Activated T-cell treated with anti-CD3 and anti-CD28 coated beads, Interleukin-2, amount 50 U/mL, for 24 hours (primary cell): ENCODE results near the gene LSM7.

Experiments used
- DNase-seq: peaks from one replicate; pipeline ENCODE4 v3.0.0-alpha.2; 2020
- H3K27ac Mint-ChIP-seq: 2 replicates; pipeline ENCODE4 v1.8.0; 2020; ENCODE audit warnings: mild to moderate bottlenecking, mixed read lengths
- H3K27me3 Mint-ChIP-seq: 2 replicates; pipeline ENCODE4 v1.8.0; 2020; ENCODE audit warnings: mixed read lengths
- H3K36me3 Mint-ChIP-seq: 2 replicates; pipeline ENCODE4 v1.8.0; 2020; ENCODE audit warnings: low read depth, mixed read lengths
- H3K4me1 Mint-ChIP-seq: 2 replicates; pipeline ENCODE4 v1.8.0; 2020; ENCODE audit warnings: low read depth, mixed read lengths
- H3K4me3 Mint-ChIP-seq: 2 replicates; pipeline ENCODE4 v1.8.0; 2020; ENCODE audit warnings: mild to moderate bottlenecking, moderate library complexity, mixed read lengths
- H3K9me3 Mint-ChIP-seq: 2 replicates; pipeline ENCODE4 v1.8.0; 2020; ENCODE audit warnings: mixed read lengths

Gene LSM7

DNA sequence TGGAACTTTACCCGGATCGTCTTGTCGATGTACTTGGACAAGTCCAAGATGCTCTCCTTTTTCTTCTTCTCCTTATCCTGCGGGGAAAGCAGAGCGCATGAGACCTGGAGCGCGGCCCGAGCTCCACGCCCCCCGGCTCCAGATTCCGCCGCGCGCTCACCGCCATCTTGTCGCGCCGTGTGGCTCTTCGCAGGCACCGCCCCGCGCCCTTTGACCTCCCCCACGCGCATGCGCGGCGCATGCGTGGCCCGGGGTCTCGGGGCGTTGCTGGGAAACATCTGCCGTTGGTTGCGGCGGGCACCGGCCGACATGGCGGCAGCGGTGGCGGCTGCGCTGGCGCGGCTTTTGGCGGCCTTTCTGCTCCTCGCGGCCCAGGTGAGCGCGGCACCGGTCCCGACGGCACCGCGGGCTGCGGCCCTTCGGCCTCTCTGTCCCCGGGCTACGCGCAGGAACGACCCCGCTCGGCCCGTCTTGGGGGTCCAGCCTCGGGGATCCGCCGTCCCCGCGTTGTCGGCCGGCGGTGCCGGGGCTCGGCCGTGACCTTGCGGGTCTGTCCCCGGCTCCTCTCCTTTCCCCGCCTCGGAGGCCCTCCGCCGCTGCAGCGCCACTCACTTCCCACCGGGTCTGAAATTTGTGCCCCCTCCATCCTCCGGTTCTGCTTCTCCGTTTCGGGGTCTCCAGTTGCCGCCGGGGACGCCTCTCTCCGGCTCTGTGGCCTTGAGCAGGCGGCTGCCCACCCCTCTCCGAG lies at the start of gene LSM7, which contains the start of gene SPPL2B:
LSM7 (minus strand) TSS at position 186 of the 748 bp plus-strand sequence; CDS start at position 166, 20 bp downstream.
SPPL2B (plus strand) TSS at position 284 of the 748 bp plus-strand sequence; CDS start at position 310, 26 bp downstream.
- Mint-ChIP-seq H3K9me3 (no peaks in the 10 kb centered on the region), H3K4me1 (peaks cover 67% of the 10 kb centered on the region), H3K27me3 (no peaks in the 10 kb centered on the region), H3K36me3 (peaks cover 55% of the 10 kb centered on the region), H3K4me3 (peak within 1 kb of the TSS; percentile 97), H3K27ac (peak within 1 kb of the TSS; percentile 99)
- peak; percentile 95 for DNase-seq

DNA sequence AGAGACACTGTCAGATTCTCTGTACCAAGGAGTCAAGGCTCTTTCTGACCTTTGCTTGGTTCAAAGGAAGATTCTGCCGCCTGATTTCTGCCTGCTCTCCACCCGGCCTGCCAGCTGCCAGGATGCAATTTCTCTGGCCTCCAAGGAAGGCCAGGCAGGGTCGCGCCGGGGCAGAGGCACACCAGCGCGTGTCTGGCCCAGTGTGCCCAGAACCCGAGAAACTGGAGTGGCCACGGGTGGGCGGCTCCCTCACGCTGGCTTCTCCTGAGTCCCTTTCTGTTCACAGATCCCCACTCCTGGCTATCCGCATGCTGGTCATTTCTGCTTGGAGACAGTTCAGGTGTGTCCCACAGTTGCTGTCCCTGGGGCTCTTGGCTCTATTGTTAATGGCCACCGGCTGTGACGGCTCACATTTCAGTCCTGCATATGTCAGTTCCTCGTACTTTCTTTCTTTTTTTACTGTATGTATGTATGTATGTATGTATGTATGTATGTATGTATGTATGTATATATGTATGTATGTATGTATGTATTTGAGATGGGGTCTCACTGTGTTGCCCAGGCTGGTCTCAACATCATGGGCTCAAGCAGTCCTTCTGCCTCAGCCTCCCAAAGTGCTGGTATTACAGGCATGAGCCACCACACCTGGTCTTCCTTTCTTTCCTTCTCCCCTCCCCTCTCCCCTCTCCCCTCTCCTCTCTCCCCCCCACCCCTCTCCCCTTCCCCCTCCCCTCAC lies 48.6 kb upstream of the LSM7 start:
- Mint-ChIP-seq H3K27me3 (peaks cover 2% of the 10 kb centered on the region), H3K4me3 (no peak overlapping the region), H3K9me3 (peaks cover 9% of the 10 kb centered on the region), H3K36me3 (no peaks in the 10 kb centered on the region), H3K27ac (no peak overlapping the region), H3K4me1 (no peaks in the 10 kb centered on the region)
- DNase-seq, result no peak

DNA sequence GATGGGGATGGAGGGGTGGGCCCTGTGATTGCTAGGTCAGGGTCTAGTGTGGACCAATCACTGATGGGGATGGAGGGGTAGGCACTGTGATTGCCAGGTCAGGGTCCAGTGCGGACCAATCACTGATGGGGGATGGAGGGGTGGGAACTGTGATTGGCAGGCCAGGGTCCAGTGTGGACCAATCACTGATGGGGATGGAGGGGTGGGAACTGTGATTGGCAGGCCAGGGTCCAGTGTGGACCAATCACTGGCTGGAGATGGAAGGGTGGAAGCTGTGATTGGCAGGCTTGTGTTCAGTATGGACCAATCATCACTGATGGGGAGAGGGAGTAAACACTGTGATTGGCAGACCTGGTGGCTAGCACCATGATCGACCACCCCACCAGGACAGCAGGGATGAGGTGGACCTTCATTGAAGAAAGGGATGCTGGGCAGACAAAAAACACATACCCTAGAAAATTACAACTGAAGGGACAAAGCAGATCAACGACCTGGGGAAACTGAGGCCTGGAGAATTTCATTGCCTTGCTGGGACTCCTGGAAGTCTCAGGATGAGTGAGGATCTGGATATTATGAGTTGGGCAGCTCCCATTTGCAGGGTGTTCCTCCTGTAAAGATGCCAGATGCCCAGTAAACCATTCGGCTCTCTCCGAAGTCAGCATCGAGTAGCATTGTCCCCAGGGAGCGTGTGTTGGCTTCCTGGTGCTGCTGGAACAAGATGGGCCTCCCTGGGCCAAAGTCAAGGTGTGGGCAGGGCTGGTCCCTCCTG lies 47.2 kb upstream of the LSM7 start:
- Mint-ChIP-seq H3K9me3 (peaks cover 4% of the 10 kb centered on the region), H3K27me3 (no peaks in the 10 kb centered on the region), H3K27ac (no peak overlapping the region), H3K4me1 (no peaks in the 10 kb centered on the region), H3K36me3 (no peaks in the 10 kb centered on the region), H3K4me3 (no peak overlapping the region)
- no peak for DNase-seq

DNA sequence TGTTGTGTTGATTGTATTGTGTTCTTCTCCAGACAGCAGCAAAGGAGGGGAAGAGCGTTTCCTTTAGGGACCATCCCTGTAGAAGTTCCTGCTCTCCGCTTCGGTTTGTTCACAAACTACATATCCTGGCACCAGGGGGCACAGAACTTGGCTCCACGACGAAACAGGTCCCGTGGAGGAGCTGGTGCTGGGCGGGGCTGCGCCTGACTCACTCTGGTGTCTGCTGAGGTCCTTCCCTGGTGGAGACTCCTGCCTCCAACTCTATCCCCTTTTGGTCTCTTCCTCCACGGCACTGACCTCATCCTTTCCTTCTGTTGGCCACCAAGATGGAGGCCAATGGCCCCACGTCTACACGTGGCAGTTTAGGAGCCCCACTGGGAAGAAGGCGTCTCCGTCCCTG lies 46.4 kb upstream of the LSM7 start:
- DNase-seq, result no peak
- H3K4me1 Mint-ChIP-seq, result no peaks in the 10 kb centered on the region
- no peaks in the 10 kb centered on the region for H3K27me3 Mint-ChIP-seq
- no peak overlapping the region for H3K4me3 Mint-ChIP-seq
- H3K9me3 Mint-ChIP-seq, result peaks cover 4% of the 10 kb centered on the region
- no peaks in the 10 kb centered on the region for H3K36me3 Mint-ChIP-seq
- H3K27ac Mint-ChIP-seq, result no peak overlapping the region

DNA sequence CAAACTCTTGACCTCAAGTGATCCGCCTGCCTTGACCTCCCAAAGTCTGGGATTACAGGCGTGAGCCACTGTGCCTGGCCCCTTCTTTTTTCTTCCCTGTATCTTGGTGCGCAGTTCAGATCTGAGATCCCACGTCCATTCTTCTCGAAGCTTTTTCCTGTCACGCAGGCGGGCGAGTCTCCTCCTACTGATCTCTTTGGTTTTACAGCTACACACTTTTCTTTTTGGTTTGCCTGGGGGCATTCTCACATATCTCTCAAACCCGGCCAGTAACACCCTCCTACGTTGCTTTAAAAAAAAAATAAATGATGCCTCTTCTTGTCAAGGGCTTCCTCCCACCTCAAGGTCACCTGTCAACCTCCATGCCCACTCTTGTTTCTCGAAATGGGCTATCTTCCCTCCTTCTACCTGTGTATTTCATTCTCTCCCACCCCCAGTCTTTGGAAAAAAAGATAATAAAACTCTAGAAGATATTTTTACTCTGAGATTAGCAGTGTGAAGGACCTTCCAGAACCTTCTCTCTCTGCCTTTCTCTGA lies 43.8 kb upstream of the LSM7 start:
- Mint-ChIP-seq H3K27ac (no peak overlapping the region), H3K9me3 (no peaks in the 10 kb centered on the region), H3K4me3 (no peak overlapping the region), H3K4me1 (peaks cover 1% of the 10 kb centered on the region), H3K27me3 (peaks cover 3% of the 10 kb centered on the region), H3K36me3 (no peaks in the 10 kb centered on the region)
- no peak for DNase-seq

DNA sequence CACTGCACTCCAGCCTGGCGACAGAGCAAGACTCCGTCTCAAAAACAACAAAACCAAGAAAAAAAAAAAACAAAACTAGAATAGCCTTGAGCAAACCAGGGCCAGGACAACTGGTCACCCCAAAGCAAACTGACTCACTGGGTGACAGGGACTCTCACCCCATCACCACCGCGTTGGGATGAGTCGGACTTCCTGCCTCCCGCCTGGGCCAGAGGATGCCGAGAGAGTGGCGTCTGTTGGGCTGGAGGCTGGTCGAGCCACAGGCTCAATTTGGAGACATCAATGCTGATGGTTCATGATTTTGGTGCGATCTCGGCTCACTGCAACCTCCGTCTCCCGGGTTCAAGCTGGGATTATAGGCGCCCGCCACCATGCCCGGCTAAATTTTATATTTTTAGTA lies 43.3 kb upstream of the LSM7 start:
- DNase-seq, result no peak
- Mint-ChIP-seq H3K4me1 (peaks cover 1% of the 10 kb centered on the region), H3K4me3 (no peak overlapping the region), H3K27ac (no peak overlapping the region), H3K27me3 (peaks cover 3% of the 10 kb centered on the region), H3K36me3 (no peaks in the 10 kb centered on the region), H3K9me3 (no peaks in the 10 kb centered on the region)

DNA sequence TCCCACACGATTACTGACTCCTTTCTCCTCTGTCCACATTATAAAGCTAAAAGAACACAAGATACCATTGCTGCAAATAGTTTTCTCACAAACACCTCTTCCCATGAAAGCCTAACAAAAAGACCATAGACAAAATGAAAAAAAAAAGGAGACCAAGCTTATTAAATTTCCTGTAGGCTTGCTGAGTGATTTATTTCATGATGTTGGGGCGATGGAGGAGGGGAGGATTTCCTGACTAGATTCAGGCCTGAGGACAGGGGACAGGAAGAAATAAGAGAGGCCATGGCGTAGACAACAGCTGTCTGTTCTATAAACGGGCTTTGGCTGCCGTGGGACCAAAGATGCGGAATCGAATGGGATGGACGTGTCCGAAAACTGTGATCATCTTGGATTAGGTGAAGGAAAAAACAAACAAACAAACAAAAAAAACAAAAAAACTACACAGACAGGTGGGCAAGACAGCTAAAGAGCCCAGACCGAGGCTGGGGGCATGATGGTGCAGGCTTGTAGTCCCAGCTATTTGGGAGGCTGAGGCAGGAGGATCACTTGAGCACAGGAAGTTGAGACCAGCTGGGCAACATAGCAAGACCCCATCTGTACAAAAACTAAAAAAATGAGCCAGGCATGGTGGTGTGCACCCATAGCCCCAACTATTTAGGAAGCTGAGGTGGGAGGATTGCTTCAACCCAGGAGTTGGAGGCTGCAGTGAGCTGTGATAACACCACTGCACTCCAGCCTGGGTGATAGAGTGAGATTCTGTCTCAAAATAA lies 37.0 kb upstream of the LSM7 start:
- no peak overlapping the region for H3K27ac Mint-ChIP-seq
- H3K4me3 Mint-ChIP-seq, result no peak overlapping the region
- peaks cover 4% of the 10 kb centered on the region for H3K4me1 Mint-ChIP-seq
- H3K9me3 Mint-ChIP-seq, result no peaks in the 10 kb centered on the region
- H3K36me3 Mint-ChIP-seq, result no peaks in the 10 kb centered on the region
- peaks cover 21% of the 10 kb centered on the region for H3K27me3 Mint-ChIP-seq
- DNase-seq, result no peak

DNA sequence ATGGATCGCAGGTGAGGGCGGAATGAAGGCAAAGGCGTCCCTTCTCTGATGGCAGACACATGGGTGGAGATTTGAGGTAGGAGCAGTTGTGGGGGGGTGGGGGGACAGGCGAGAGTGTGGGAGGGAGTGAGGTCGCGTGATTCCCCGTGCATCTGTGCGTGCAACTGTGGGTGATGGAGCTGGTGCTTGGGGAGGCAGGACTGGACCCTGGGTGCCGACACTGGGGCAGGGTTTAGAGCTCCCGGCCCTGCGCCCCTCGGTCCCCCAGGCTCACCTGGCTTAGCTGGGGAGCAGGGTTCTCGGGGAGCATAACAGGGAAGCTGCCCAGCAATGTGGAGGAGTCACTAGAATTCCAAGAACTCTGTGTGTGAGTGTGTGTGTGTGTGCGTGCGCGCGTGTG lies 35.0 kb upstream of the LSM7 start:
- H3K36me3 Mint-ChIP-seq, result no peaks in the 10 kb centered on the region
- no peak for DNase-seq
- no peak overlapping the region for H3K27ac Mint-ChIP-seq
- peaks cover 4% of the 10 kb centered on the region for H3K4me1 Mint-ChIP-seq
- no peaks in the 10 kb centered on the region for H3K9me3 Mint-ChIP-seq
- H3K27me3 Mint-ChIP-seq, result peaks cover 22% of the 10 kb centered on the region
- H3K4me3 Mint-ChIP-seq, result no peak overlapping the region

DNA sequence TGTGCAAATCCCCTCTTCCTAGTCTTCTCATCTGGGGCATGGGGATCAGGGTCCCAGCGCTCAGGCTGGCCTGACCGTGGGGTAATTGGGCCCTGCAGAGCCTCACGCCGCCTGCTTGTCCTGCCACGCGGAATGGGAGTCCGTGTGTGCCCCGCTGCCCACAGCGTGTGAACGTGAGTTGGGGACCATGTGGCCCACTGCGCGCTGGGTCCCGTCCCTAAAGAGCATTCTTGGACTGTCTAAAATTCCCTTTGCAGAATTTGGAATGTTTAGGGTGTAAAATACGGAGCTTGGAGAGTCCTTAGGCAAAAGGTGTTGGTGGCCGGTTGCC lies 34.5 kb upstream of the LSM7 start:
- Mint-ChIP-seq H3K27ac (no peak overlapping the region), H3K4me1 (peaks cover 4% of the 10 kb centered on the region), H3K36me3 (no peaks in the 10 kb centered on the region), H3K9me3 (no peaks in the 10 kb centered on the region), H3K27me3 (peaks cover 19% of the 10 kb centered on the region), H3K4me3 (no peak overlapping the region)
- DNase-seq, result no peak

DNA sequence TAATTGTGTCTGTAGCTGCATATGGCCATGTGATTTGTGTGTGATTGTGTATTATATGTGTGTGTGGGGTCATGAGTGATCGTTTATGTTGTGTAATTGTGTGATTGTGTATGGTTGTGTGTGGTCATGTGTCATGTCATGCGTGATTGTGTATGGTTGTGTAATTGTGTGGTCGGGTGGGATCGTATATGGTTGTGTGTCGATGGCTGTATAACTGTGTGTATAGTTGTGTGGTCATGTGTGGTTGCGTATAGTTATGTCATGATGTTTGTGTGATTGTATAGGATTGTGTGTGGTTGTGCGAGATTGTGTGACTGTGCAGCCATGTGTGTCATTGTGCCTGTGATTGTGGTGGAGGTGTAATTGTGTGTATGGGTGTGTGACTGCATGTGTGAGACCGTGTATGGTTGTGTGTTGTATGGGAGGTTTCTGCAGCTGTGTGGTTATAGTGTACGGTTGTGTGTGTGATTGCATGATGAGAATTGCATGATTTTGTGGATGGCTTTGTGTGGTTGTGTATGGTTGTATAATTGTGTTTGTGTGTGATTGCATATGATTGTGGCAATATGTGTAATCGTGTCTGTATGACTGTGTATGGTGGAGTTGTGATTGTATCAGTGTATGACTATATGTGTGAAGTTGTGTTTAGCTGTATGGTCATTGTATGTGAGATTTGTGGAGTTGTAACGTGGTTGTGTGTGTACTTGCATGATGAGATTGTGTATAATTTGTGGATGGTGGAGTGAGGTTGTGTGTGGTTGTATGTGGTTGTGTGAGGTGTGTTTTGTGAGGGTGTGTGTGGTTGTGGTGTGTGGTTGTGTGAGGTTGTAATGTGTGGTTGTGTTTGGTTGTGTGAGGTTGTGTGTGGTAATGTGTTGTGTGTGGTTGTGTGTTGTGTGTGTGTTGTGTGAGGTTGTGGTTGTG lies 33.9 kb upstream of the LSM7 start:
- Mint-ChIP-seq H3K9me3 (no peaks in the 10 kb centered on the region), H3K27ac (no peak overlapping the region), H3K27me3 (peaks cover 19% of the 10 kb centered on the region), H3K36me3 (no peaks in the 10 kb centered on the region), H3K4me3 (no peak overlapping the region), H3K4me1 (peaks cover 4% of the 10 kb centered on the region)
- DNase-seq, result no peak

DNA sequence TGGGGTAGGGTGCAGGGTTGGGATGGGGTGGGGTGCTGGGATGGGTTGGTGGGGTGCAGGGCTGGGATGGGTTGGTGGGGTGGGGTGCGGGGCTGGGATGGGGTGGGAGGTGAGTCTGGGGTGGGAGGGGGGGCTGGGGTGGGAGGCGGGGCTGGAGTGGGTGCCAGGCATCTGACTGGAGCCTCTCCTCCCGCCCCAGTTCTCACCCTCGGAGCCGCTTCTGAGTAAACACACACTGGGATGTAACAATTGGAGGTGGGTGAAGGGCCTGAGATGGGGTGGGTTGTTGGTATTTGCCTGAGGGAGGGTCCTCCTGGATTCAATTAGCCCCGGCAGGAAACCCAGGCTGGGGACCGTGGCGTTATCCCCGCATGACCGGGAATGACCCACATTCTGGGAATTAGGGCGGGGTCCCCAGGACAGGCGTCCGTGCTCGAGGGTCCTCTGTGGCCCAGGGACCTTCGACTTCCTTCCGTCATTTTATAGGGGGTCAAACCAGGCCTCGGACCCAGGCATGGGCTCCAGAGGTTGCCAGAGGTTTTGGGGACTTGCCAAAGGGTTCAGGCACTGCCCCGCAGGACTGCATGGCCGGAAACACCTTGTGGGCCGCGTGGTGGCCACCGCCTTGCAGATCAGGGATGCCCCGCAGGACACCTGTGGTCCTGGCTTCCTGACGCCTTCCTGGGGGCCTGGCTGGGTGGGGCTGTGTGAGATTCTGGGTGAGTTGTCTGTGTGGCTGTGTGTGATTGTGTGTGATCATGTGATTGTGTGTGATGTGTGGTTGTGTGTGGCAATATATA lies 33.1 kb upstream of the LSM7 start:
- peaks cover 19% of the 10 kb centered on the region for H3K27me3 Mint-ChIP-seq
- H3K4me1 Mint-ChIP-seq, result peaks cover 4% of the 10 kb centered on the region
- no peaks in the 10 kb centered on the region for H3K9me3 Mint-ChIP-seq
- DNase-seq, result no peak
- no peak overlapping the region for H3K4me3 Mint-ChIP-seq
- H3K36me3 Mint-ChIP-seq, result no peaks in the 10 kb centered on the region
- no peak overlapping the region for H3K27ac Mint-ChIP-seq

DNA sequence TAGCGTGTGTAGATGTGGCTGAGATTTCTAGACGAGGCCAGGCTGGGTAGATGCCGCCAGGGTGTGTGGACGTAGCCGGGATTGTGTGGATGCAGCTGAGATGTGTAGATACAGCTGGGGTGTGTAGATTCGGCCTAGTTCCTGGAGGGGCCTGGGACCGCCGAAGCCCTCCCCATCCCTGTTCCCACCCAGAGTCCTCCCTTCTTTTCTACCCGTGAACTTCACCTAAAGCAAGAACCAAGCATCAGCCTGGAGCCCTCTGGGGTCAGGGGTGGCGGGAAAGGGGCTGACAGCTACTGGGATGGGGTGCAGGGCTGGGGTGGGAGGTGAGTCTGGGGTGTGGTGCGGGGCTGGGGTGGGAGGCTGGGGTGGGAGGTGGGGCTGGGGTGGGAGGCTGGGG lies 32.4 kb upstream of the LSM7 start:
- Mint-ChIP-seq H3K4me3 (no peak overlapping the region), H3K27ac (peak overlapping the region; percentile 16), H3K36me3 (no peaks in the 10 kb centered on the region), H3K9me3 (no peaks in the 10 kb centered on the region), H3K27me3 (peaks cover 19% of the 10 kb centered on the region), H3K4me1 (peaks cover 4% of the 10 kb centered on the region)
- DNase-seq, result no peak
